Ascending aorta (tissue), 2 donors: ENCODE results near the gene MPRIP. TPM values are rescaled to one million over a fixed set of nuclear protein-coding genes. Genes with fewer than 3 reads are reported as not detected.
"Not testable (repeated sequence)": the region's sequence is repeated elsewhere in the genome, so short reads cannot be mapped to it uniquely, and the experiment has no call there.

Experiments
- DNase-seq, 2 donors: peaks; one replicate each; pipeline ENCODE4 v3.0.0-alpha.2; 2019; ENCODE audit warnings: low spot score in 2 of 2
- H3K27ac ChIP-seq, 2 donors: fragments of 200-600 bp; sonication (generic); one replicate each; pipeline ENCODE4 v1.5.1; 2016 to 2017; ENCODE audit warnings: mild to moderate bottlenecking in 1 of 2
- H3K27me3 ChIP-seq: fragments of 200-600 bp; sonication (generic); one replicate; pipeline ENCODE4 v1.5.1; 2017
- H3K36me3 ChIP-seq, 2 donors: fragments of 200-600 bp; sonication (generic); one replicate each; pipeline ENCODE4 v1.5.1; 2016
- H3K4me1 ChIP-seq, 2 donors: fragments of 200-600 bp; sonication (generic); one replicate each; pipeline ENCODE4 v1.5.1; 2016 to 2017; ENCODE audit warnings: mild to moderate bottlenecking in 1 of 2
- H3K4me3 ChIP-seq, 2 donors: fragments of 200-600 bp; sonication (generic); one replicate each; pipeline ENCODE4 v1.5.1; 2016 to 2017; ENCODE audit warnings: mild to moderate bottlenecking in 1 of 2
- H3K9me3 ChIP-seq, 2 donors: fragments of 200-600 bp; sonication (generic); one replicate each; pipeline ENCODE4 v1.5.1; 2016
- intact Hi-C: fragments of 100-400 bp; cut with DNase I; formaldehyde crosslinking; loops from one replicate; pipeline ENCODE4 v1.15.1; 2023
- total RNA-seq: library from RNA; depleted of rRNA; stranded (reverse); fragments of >200 nt; gene quantifications from one replicate; pipeline ENCODE4 v1.1.0, GENCODE V29; 2016
- TF ChIP-seq, protein P1 (sequence below), 3 experiments: fragments of 200-600 bp in 2 of 3; fragments of 450-650 bp in 1 of 3; sonication (generic) in 2 of 3; IDR thresholded peaks; one replicate each; pipeline ENCODE4 v1.5.1; 2016 to 2019; ENCODE audit warnings: antibody characterized with exemption in 3 of 3, mild to moderate bottlenecking in 1 of 3, moderate library complexity in 1 of 3

The MPRIP gene
- total RNA-seq, 1 donor from 2014 or later, result 246 TPM

- Histone ChIP-seq H3K36me3 (peaks cover 78 to 90% of the 10 kb centered on the region in 2 donors), H3K9me3 (no peaks in the 10 kb centered on the region), H3K4me3 (no peak overlapping the region), H3K27me3 (no peaks in the 10 kb centered on the region), H3K27ac (no peak overlapping the region), H3K4me1 (peaks cover 0 to 9% of the 10 kb centered on the region in 2 donors)
- DNase-seq, result no peak
- intact Hi-C loops, result no loop called here
- TF ChIP-seq, protein P1, sequence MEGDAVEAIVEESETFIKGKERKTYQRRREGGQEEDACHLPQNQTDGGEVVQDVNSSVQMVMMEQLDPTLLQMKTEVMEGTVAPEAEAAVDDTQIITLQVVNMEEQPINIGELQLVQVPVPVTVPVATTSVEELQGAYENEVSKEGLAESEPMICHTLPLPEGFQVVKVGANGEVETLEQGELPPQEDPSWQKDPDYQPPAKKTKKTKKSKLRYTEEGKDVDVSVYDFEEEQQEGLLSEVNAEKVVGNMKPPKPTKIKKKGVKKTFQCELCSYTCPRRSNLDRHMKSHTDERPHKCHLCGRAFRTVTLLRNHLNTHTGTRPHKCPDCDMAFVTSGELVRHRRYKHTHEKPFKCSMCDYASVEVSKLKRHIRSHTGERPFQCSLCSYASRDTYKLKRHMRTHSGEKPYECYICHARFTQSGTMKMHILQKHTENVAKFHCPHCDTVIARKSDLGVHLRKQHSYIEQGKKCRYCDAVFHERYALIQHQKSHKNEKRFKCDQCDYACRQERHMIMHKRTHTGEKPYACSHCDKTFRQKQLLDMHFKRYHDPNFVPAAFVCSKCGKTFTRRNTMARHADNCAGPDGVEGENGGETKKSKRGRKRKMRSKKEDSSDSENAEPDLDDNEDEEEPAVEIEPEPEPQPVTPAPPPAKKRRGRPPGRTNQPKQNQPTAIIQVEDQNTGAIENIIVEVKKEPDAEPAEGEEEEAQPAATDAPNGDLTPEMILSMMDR (IDR thresholded peaks at IDR 0.05), result no peak
Measured at GRCh38 chr17:17180141-17180603, 137.9 kb downstream of the MPRIP start.

GRCh38 chr17:17180741-17181525 lies 138.7 kb downstream of the MPRIP start:
- DNase-seq, result no peak
- peaks cover 71 to 83% of the 10 kb centered on the region in 2 donors for H3K36me3 ChIP-seq
- TF ChIP-seq, protein P1 (IDR thresholded peaks at IDR 0.05), result no peak
- no peak overlapping the region for H3K4me3 ChIP-seq
- no peaks in the 10 kb centered on the region for H3K27me3 ChIP-seq
- intact Hi-C loops, result no loop called here
- no peaks in the 10 kb centered on the region for H3K9me3 ChIP-seq
- peak overlapping the region; percentile 54 to 65 for H3K27ac ChIP-seq
- H3K4me1 ChIP-seq, result peaks cover 0 to 9% of the 10 kb centered on the region in 2 donors

DNA sequence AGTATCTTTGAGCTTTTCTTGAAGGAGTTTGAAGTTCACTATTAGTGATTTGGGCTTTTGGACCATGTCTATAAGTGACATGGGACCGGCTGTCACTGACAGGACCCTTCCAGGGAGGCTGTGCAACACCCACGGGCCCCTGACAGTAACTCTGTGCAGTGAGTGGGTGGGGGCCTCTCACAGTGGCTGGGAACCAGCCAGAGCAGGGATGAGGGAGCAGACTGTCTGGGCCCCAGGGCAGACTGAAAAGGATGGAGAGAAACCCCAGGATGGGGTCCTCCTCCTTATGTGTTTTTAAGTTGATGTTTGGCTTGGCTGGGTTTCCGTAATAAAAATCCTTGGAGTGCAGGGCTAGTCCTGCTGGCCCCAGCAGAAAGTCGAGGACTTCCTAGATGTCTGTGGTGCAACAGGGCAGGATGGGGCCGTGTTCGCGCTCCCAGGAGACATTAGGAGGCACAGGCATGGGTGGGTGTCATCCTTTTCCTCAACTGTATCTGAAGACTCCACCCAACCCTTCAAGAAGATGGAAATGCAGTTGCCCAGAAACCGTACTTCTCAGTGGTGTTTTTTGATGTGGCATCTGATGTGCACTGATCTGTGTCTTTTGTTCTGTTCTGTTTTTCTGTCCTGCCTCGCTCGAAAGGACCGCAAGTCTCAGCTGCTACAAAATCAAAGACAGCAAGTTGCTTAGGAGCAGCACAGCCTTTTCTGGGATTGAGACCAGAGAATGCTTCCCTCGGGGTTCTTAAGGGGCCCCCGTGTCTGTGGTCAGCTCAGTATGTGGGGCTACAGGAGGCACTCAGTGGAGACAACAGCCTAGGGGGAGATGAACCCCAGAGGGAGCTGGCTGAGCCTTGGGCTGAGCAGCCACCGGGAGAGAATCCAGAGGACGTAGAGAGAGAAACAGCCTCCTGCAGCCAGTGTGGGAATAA lies 139.7 kb downstream of the MPRIP start:
- DNase-seq, result no peak
- Histone ChIP-seq H3K4me1 (peaks cover 0 to 9% of the 10 kb centered on the region in 2 donors), H3K4me3 (no peak overlapping the region), H3K27me3 (no peaks in the 10 kb centered on the region), H3K27ac (peak overlapping the region; percentile 54 to 65), H3K9me3 (no peaks in the 10 kb centered on the region), H3K36me3 (peaks cover 66 to 82% of the 10 kb centered on the region in 2 donors)
- TF ChIP-seq, protein P1 (IDR thresholded peaks at IDR 0.05), result no peak
- intact Hi-C loops, result no loop called here

GRCh38 chr17:17182598-17183136 lies 140.4 kb downstream of the MPRIP start:
- peaks cover 59 to 78% of the 10 kb centered on the region in 2 donors for H3K36me3 ChIP-seq
- peaks cover 0 to 9% of the 10 kb centered on the region in 2 donors for H3K4me1 ChIP-seq
- intact Hi-C loops, result no loop called here
- no peak overlapping the region for H3K4me3 ChIP-seq
- TF ChIP-seq, protein P1 (IDR thresholded peaks at IDR 0.05), result no peak
- H3K27ac ChIP-seq, result no peak overlapping the region
- no peak for DNase-seq
- no peaks in the 10 kb centered on the region for H3K27me3 ChIP-seq
- no peaks in the 10 kb centered on the region for H3K9me3 ChIP-seq

- no peak overlapping the region for H3K4me3 ChIP-seq
- no peaks in the 10 kb centered on the region for H3K27me3 ChIP-seq
- DNase-seq, result no peak
- intact Hi-C loops, result no loop called here
- TF ChIP-seq, protein P1 (IDR thresholded peaks at IDR 0.05), result no peak
- H3K4me1 ChIP-seq, result peaks cover 0 to 9% of the 10 kb centered on the region in 2 donors
- H3K9me3 ChIP-seq, result no peaks in the 10 kb centered on the region
- no peak overlapping the region for H3K27ac ChIP-seq
- H3K36me3 ChIP-seq, result peaks cover 52 to 78% of the 10 kb centered on the region in 2 donors
Measured at GRCh38 chr17:17183744-17184143, 141.5 kb downstream of the MPRIP start.

GRCh38 chr17:17184985-17185757 lies 142.9 kb downstream of the MPRIP start:
- H3K27ac ChIP-seq, H3K27me3 ChIP-seq, H3K4me3 ChIP-seq, DNase-seq, intact Hi-C loops, H3K9me3 ChIP-seq: not testable (repeated sequence)
- Histone ChIP-seq H3K4me1 (peaks cover 2 to 13% of the 10 kb centered on the region in 2 donors), H3K36me3 (peaks cover 42 to 68% of the 10 kb centered on the region in 2 donors)
